Right lobe of liver (tissue), 4 donors: ENCODE data around the gene EHBP1L1.

Experiments used
- POLR2A ChIP-seq: fragments of 450-650 bp; IDR thresholded peaks from one replicate; pipeline ENCODE4 v1.6.1; 2017; ENCODE audit warnings: antibody characterized with exemption, mild to moderate bottlenecking
- TF ChIP-seq, protein P1 (sequence below), 4 donors: fragments of 200-600 bp in 3 of 4; fragments of 450-650 bp in 1 of 4; IDR thresholded peaks; one replicate each; pipeline versions ENCODE4 v1.5.1 to v1.8.0; 2016 to 2022; ENCODE audit warnings: antibody characterized with exemption in 4 of 4, mild to moderate bottlenecking in 2 of 4
- donor health status: DM: no; HTN: no; CAD: no.
- donor health status: DM: no; HTN: no; CAD: no.
- donor health status: DM: no; HTN: yes; CAD: no.

DNA sequence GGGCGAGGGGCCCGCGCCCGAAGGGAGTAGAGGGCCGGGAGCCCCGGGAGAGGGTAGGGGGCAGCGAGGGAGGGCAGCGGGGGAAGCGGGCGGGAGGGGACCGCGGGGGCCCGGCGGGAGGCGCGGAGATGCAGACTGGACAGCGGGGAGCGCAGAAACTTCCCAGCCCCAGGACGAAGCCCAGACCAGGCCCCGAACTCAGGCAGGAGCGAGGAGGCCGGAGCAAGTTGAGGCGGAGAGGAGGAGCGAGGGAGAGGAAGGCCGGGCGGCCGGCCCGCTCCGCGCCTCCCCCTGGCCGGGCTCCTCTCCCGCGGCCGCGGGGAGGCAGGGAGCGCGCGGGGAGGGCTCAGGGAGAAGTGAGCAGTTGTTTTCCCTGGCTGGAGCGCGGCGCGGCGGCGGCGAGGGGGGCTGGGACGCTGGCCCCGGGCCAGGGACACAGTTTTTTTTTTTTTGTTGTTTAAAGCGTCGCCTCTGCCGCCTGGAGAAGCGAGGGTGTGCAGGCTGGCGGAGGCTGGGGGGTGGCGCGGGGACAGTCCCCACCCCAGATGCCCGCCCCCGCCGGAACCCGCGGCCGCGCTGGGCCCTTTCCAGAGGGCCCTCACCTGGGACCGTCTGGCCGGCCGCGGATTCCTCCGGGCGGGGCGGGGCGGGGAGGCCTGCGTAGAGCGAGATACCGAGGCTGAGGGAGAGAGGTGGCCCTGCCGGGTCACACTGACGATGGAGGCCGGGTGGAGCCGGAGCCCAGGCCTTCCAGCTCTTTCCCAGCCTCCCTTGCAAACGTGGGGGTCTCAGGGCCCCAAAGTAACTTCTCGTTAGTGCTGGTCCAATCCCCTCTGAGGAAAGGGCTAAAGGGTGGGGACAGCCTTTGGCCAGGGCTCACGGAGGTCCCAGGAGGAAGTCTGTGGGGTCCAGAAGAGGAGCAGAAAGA is 17.6 kb upstream of the EHBP1L1 start, which contains the start of gene LTBP3:
- TF ChIP-seq POLR2A, result peak; percentile 26
- TF ChIP-seq, protein P1, sequence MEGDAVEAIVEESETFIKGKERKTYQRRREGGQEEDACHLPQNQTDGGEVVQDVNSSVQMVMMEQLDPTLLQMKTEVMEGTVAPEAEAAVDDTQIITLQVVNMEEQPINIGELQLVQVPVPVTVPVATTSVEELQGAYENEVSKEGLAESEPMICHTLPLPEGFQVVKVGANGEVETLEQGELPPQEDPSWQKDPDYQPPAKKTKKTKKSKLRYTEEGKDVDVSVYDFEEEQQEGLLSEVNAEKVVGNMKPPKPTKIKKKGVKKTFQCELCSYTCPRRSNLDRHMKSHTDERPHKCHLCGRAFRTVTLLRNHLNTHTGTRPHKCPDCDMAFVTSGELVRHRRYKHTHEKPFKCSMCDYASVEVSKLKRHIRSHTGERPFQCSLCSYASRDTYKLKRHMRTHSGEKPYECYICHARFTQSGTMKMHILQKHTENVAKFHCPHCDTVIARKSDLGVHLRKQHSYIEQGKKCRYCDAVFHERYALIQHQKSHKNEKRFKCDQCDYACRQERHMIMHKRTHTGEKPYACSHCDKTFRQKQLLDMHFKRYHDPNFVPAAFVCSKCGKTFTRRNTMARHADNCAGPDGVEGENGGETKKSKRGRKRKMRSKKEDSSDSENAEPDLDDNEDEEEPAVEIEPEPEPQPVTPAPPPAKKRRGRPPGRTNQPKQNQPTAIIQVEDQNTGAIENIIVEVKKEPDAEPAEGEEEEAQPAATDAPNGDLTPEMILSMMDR (IDR thresholded peaks at IDR 0.05), result peak in 1 of 4 donors; percentile 19
